T-helper 9 cell (primary cell): ENCODE results near the gene RNF26.
"Not testable (repeated sequence)": the region's sequence is repeated elsewhere in the genome, so short reads cannot be mapped to it uniquely, and the experiment has no call there.

Experiments used
- DNase-seq: peaks from one replicate; pipeline ENCODE4 v3.0.0-alpha.2; 2020

The RNF26 gene

DNA sequence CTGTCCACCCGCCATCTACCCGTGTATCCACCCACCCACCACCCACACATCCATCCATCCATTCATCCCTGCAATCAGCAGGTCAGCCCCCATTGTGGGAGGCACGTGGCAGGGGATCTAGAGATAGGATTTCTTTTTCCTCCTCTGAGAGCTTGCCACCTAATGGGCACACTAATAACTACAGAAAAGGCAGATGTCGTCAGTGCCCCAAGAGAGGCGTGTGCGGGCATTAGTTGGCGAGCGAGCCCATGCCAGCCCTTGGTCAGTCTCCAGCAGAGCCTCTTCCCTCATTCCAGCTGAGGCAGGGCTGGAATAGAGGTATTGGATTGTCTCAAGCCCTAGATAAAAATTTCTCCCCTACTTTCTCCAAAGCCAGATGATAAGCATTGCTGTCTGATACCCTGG is 37.5 kb downstream of the RNF26 start:
- no peak for DNase-seq

GRCh38 chr11:119372260-119373058 is 38.1 kb downstream of the RNF26 start:
- no peak for DNase-seq

DNA sequence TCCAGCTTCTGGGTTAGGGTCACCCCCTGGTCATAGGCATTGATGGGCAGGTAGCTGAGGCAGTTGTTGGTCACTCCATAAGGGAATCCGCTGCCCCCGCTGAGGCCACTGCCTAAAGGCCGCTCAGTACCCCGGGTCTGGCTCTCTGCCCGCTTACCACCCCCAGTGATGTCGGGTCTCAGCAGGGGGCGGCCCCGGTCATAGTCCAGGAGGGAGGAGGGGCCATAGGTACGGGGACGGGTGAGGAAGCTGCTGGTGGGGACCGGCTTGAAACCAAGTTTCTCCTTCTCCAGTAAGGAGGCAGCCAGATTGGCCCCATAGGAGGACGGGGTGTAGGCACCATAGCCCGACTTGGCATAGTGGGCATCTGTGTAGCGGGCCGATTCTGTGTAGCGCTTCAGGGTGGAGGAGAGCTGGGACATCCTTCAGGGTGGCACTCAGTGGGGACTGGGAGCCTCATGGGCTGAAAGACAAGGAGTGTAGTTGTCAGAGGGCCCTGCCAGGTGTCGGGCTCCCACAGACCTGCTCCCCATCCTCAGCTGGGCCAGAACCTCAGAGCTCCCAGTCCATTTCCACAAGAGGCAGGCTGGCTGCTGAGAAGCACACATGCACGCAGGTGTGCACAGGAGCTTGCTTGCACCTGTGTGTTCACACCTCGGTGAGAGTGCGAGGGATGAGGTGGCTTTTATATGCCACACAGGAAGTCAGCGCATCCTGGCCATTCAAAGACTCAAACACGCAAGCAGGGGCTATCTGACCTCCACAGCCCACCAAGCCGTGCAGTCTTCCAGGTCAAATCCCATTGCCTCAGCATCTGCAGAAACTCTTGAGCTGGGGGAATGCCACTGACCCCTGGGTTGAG is 39.0 kb downstream of the RNF26 start:
- no peak for DNase-seq

DNA sequence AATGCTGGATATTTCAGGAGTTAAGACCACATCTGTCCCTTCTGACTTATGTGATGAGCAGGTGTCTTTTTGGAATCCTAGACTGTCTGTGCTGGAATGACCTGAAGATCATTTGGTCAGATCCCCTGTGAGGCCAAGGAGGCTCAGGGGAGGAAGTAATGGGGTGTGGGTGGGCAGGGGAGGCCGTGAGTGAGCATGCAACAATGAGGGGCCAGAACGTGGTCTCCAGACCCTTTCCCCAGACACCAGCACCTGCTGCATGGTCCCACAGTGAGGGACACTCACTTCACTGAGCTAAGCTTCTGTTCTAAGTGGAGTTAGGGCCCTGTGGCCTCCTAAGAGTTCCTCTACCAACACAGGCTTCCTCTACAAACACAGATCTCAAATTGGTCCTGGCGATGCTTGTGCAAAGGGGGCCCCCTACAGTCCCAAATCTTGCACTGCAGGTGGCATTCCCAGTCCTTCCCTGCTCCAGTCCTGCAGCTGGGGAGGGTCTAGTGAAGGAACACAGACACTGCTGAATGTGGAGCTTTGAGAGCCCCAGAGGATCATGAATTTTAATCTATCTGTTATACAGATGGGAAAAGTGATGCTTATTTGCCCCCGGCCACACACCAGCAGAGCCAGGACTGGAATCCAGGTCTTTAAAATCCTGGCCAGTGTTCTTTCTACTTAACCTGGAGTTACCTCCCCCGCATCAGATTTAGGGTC is 39.7 kb downstream of the RNF26 start:
- peak; percentile 38 for DNase-seq

- DNase-seq = no peak
Observed at GRCh38 chr11:119374632-119375336, 40.5 kb downstream of the RNF26 start.

DNA sequence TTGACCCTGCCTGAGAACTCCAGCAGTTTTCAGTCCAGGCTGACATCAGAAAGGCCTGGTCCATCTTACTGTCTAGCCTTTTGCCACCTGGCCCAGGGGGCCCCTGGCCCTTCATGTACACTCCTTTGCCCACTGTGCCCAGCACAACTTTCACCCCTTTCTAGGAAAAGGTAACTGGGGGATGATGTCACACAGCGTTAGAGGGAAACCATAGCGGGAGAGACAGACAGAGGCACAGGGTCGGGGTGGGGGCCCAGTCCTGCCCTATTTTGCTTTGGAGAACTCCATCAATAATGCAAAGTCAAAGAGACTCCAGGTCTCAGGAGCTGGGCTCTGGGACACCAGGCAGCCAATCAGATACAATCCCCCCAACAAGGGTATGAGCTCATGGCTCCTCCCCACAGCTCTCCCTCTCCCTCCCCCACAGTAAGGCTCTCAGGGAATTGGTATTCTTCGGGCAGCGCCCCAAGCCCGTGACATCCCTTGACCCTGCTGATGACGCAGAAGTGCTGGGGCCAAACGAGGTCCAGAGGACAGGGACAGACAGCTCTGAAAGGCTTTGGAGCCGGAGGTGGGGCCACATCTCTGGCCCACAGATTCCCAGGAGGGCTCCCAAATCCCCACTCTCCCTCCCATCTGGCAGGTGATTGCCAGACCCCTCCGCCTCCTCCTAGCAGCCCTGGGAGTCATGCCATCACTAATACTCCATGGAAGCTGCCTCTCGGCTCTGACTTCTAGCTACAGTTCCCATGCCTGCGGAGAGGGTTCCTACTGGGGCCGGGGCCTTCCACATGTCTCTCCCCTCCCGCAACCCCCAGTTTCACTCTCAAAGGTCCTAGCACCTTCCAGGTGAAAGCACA is 41.2 kb downstream of the RNF26 start:
- DNase-seq = no peak

DNA sequence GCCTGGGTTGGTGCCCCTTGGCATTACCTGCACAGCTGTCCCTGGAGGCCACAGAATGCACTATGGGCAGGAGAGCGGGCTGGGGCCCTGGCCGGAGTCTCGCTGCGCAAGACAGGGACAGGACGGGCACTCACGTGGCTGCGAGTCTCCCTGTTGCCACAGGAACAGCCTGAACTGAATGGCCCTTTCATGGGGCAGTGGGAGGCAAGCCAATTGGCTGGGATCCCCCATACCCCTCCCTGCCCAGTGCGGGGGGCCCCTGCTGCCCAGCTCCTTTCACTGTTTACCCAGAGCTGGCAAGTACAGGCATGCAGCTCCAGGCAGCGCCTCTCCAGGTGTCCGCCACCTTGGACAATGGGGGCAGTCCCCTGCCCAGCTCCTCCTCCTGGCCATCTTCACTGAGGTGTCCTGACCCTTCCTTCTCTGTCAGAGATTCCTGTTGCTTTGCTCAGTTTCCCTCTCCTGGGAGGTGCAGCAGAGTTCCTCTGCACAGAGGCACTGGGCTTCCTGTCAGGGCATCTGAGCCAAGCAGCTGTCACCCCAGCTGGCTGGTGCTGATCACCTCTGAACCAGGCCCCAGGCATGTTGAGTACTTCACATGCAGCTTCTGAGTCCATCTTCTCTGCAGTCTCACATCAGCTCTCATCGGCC is 42.0 kb downstream of the RNF26 start:
- no peak for DNase-seq

DNA sequence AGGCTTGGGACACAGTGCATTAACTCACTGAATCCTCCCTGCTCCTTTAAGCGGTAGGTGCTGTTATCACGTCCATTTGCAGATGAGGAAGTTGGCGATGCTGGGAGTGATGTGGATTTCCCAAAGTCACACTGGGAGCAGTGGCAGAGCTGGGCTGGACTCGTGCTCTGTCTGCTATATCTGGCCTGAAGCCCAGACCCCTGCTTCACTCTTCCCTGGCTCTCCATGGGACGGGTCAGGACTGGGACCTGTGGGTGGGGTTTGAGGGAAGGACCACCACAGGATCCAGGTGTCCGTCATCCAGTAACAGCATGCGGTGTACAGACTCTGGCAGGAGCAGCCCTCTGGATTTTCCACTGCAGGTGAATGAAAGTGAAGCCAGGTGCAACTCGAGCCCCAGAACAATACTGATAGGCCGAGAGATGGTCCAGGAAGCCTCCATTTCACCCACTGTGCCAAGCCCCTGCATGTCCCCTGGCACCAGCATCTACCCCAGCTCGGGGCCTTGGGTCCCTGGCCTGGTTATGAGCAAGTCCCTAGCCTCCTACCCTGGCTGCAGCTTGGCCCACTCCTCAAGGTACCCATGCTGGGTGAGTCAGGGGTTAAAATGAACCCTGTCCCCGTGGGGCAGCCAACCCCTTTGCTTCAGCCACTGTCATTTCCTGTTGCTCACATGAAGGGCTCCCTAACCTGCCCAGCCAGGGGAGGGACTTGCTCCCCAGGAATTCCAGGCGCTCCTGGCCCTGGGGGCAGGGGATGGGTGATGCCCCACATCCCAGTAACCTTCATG is 43.0 kb downstream of the RNF26 start:
- DNase-seq = no peak

DNA sequence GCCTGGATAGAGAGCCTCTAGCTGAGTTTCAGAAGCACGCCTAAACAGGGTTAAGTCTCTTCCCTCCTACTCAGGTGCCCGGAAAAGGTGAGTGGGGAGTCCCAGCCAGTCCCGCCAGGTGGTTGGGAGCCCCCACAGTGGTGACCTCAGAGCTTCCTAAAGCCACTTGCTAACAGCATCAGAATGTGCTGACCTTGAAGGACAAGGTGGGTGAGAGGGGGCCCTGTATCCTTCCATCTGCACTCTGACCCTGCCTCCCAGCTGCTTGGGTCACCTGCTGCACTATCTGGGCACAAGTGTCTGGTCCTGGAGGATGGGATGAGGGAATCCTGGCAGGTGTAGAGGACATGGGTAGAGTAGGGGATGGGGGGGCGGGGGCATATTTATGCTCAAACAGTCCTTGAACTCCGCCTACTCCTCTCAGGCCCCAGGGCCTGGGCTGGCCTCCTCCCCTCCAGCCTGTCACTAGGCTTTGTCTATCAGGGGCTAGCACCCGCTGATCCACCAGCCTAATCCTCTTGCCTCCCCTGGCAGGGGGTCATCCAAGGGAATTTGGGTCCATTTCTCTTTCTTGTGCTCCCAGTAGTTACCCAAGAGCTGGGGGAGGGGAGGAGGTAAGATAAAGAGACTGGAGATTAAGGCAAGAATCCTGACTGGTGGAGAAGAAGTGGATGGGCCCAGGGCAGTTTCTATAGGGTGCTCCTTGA is 43.8 kb downstream of the RNF26 start:
- no peak for DNase-seq

GRCh38 chr11:119378851-119379465 is 44.6 kb downstream of the RNF26 start:
- no peak for DNase-seq

DNA sequence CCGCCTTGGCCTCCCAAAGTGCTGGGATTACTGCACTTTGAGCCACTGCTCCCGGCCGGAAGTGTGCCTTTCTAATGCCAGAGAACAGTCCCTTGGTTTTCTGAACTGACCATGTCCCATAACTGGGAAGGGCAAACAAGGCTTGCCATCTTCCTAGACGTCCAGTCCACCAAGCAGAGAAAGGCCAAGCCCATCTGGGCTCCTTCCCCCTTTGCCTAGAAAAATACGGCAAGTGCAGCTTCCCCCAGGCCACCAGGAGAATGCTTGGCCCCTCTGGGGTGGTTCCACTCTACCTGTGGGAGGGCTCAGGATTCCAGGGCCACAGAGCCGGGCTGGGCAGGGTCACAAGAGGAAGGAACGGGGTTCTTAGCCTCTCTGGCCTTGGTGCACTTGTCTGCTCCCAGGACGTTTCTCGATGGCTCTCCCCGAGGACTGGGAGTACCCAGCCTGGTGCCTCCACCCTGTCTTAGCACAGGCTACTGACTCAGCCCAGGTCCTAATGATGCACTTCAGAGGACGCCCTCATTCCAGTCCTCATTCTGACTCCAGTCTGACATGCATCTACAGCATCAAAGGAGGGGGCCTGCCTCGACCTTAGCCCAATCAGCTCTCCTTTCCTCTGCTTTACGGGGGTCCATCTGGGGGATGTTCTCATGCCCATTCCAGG is 46.0 kb downstream of the RNF26 start:
- DNase-seq = no peak

GRCh38 chr11:119380827-119381180 is 46.5 kb downstream of the RNF26 start:
- DNase-seq = no peak

DNA sequence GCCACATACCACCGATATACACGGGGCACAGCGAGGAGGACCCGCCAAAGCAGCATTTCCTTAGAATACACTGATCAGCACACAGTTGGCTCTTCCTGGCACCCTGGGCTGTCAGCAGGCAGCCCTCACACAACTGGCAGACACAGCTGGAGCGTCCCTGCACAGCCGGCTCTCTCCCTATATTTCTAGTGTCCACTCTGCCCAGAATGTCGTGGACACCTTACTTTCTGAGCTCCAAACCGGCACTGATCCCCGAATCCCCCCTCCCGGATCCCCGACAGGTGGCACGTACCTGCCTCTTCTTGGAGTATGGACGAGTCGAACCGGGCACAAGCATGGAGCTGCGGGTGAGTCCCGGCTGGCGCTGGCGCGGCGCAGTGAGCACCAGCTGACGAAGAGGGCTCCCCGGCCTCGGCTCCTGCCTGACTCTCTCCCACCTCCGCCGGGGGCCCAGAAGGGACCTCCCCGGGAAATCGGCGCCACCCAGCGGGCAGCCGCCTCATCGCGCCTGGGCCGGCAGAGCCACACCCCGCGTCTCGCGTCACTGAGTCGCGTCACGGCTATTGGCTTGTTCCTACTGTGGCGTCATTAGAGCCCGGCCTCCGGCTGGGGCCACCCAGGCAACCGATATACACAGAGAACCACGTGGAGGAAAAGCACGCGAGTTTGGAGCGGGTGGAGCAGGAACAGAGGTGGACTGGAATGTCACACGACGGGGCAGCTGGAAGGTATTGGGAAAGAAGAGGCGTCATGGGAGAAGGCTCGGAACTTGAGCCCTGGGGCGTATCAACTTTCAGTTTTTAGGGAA is 47.1 kb downstream of the RNF26 start, which contains the start of gene USP2:
Gene USP2 (minus strand): TSS at position 510 of the 808 bp plus-strand sequence. CDS start 8,210 bp downstream, outside the sequence.
- peak; percentile 98 for DNase-seq

GRCh38 chr11:119382101-119382500 is 47.8 kb downstream of the RNF26 start:
- DNase-seq = no peak

DNA sequence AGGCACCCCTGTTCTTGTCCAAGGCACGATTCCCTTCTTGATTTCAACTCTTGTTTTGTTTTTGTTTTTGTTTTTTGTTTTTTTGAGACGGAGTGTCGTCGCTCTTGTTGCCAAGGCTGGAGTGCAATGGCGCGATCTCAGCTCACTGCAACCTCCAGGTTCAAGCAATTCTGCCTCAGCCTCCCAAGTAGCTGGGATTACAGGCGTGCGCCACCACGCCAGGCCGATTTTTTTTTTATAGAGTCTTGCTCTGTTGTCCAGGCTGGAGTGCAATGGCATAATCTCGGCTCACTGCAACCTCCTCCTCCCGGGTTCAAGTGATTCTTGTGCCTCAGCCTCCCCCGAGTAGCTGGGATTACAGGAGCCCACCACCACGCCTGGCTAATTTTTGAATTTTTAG is 48.2 kb downstream of the RNF26 start:
- DNase-seq = not testable (repeated sequence)

DNA sequence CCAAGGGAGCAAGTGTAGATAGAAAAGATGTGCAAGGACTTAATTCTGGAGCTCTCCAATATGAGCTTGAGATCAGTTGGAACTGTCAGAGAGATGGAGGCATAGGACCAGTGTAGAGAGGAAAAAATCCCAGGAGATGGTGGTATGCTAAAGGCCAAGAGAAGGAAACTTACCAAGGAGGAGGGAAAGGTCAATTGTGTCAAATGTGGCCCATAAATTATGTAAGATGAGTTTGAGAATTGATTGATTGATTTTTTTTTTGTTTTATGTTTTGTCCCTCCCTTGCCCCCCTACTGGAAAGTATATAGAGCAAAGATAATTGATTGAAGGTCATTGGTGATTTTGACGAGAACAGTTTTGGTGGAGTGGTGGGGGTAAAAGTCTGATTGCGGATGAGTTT is 50.0 kb downstream of the RNF26 start:
- DNase-seq = no peak
